ENCODE results near the gene ZSCAN23.

DNA sequence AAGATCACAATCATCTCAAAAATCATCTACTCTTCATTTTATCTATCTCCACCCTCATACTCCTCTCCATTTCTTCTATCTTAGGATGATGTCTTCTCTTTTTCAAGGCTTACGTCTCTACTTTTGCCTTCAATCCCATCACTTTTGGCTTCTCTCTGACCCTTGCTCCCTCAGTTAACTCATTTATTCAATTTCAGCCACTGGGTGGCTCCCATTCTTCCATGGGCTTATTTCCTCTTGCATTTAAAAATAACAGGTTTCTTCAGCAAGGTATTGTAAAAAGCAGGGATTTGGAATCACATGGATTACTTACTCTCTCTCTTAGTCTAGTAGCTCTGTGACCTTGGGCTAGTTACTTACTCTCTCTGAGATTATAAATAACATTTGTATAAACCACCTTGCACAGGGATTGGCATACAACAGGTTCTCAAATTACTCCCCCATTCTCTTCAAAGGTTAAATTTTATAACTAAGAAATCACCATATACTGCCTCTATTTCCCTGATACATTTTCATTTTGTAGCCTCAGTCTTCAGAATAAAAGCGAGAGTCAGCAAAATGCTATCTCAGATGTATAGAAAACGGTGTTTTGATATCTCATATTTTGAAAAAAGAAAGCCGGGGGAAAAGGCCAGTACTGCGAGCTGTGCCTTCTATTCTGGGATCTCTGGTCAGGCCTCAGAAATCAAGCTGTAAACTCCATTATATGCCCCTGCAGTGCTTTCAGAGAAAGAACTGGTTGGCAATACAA, 49.2 kb downstream of the ZSCAN23 start:
- no peak for TF ChIP-seq TARDBP (IDR thresholded peaks at IDR 0.05)
- TF ChIP-seq NFRKB (IDR thresholded peaks at IDR 0.05), result no peak
- no peak for TF ChIP-seq ZNF384 (IDR thresholded peaks at IDR 0.05)
- TF ChIP-seq, protein P1, sequence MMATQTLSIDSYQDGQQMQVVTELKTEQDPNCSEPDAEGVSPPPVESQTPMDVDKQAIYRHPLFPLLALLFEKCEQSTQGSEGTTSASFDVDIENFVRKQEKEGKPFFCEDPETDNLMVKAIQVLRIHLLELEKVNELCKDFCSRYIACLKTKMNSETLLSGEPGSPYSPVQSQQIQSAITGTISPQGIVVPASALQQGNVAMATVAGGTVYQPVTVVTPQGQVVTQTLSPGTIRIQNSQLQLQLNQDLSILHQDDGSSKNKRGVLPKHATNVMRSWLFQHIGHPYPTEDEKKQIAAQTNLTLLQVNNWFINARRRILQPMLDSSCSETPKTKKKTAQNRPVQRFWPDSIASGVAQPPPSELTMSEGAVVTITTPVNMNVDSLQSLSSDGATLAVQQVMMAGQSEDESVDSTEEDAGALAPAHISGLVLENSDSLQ (IDR thresholded peaks at IDR 0.05), result no peak
- no peak for TF ChIP-seq FOXM1 (IDR thresholded peaks at IDR 0.05; ENCODE audit: borderline replicate concordance)
- TF ChIP-seq BHLHE40 (IDR thresholded peaks at IDR 0.05; ENCODE audit: borderline replicate concordance), result no peak
- TF ChIP-seq ARNT (IDR thresholded peaks at IDR 0.05), result no peak
- no peak for TF ChIP-seq ELF4 (IDR thresholded peaks at IDR 0.05)
- no peak for TF ChIP-seq FOXA1 (IDR thresholded peaks at IDR 0.05)
- no peak for TF ChIP-seq CTBP1 (IDR thresholded peaks at IDR 0.05; ENCODE audit: borderline replicate concordance)
- no peak for TF ChIP-seq SP1 (IDR thresholded peaks at IDR 0.05)
